K562 (cell line): ENCODE results near the gene CFP. TPM values are rescaled to one million over a fixed set of nuclear protein-coding genes. Genes with fewer than 3 reads are reported as not detected.

Source experiments
- ATAC-seq: fragments of 200-7000 bp; cut with Tn5 transposase; 3 replicates; pipeline ENCODE4 v1.9.1; 2020; ENCODE audit warnings: moderate library complexity
- BruUV-seq: library from RNA; stranded (reverse); fragments of 400-500 nt; replicated peaks from 2 replicates; lab custom pipeline; 2021; lab: Mats Ljungman, UMichigan
- CTCF ChIA-PET: fragments of 300-600 bp; formaldehyde crosslinking; extraction: SDS; loops from one replicate; lab custom pipeline; 2021; ENCODE audit warnings: low intra/inter-chr PET ratio; lab: Yijun Ruan, JAX
- POLR2A ChIA-PET: fragments of 300-600, 350-650 bp; sonication (Branson Sonifier 250); formaldehyde crosslinking; extraction: SDS; loops from one replicate; lab custom pipeline; 2021; ENCODE audit warnings: antibody characterized with exemption, inconsistent platforms; lab: Yijun Ruan, JAX
- DNase-seq, 4 experiments: peaks; one replicate each; pipeline versions ENCODE4 v3.0.0 to v3.0.0-alpha.2; 2011 to 2018; ENCODE audit warnings: low spot score in 3 of 4, mixed read lengths in 3 of 4; ENCODE audit errors: extremely low read depth in 1 of 4
- FAIRE-seq: peaks from 2 replicates; lab custom pipeline; 2011; peaks lifted over from hg19 to GRCh38; lab: Jason Lieb, UNC
- H2AFZ ChIP-seq: 2 replicates; pipeline ENCODE4 v1.6.0; 2011; ENCODE audit warnings: low read depth, low read length, control low read depth, inconsistent platforms
- H3K27ac ChIP-seq: fragments of 200-600 bp; 3 replicates; pipeline ENCODE4 v1.8.0; 2011; ENCODE audit warnings: low read depth, mild to moderate bottlenecking, control low read depth, inconsistent platforms, low read length, moderate library complexity, mixed read lengths; ENCODE audit errors: extremely low read depth
- H3K27me3 ChIP-seq, 2 experiments: fragments of 300-600 bp in 1 of 2; 2 replicates in 1 of 2; 3 replicates in 1 of 2; pipeline versions ENCODE4 v1.6.0 to v1.8.0; 2011; ENCODE audit warnings: inconsistent platforms in 2 of 2, low read length in 2 of 2, mild to moderate bottlenecking in 1 of 2, mixed read lengths in 1 of 2, moderate library complexity in 1 of 2; ENCODE audit not compliant: control insufficient read depth in 2 of 2, insufficient read depth in 2 of 2
- H3K36me3 ChIP-seq: fragments of 300-600 bp; 3 replicates; pipeline ENCODE4 v1.8.0; 2011; ENCODE audit warnings: mild to moderate bottlenecking, low read length, inconsistent platforms; ENCODE audit not compliant: control insufficient read depth, insufficient read depth
- H3K4me1 ChIP-seq, 2 experiments: fragments of 200-600 bp in 1 of 2; replicated peaks in 1 of 2; 2 replicates in 1 of 2; 3 replicates in 1 of 2; pipeline versions ENCODE4 v1.5.1 to v1.8.0; 2011; ENCODE audit warnings: inconsistent platforms in 2 of 2, low read length in 2 of 2, mild to moderate bottlenecking in 1 of 2, mixed read lengths in 1 of 2, moderate library complexity in 1 of 2; ENCODE audit not compliant: control insufficient read depth in 2 of 2, insufficient read depth in 2 of 2
- H3K4me2 ChIP-seq: 2 replicates; pipeline ENCODE4 v1.6.1; 2011; ENCODE audit warnings: low read length, control low read depth, inconsistent platforms, mixed read lengths; ENCODE audit not compliant: insufficient read depth
- H3K4me3 ChIP-seq: fragments of 200-600 bp; sonication (generic), shearing (Covaris generic); 2 replicates; pipeline ENCODE4 v1.5.1; 2016; ENCODE audit warnings: control low read depth, inconsistent platforms
- H3K79me2 ChIP-seq: fragments of 200-600 bp; 3 replicates; pipeline ENCODE4 v1.8.0; 2011; ENCODE audit warnings: low read length, inconsistent platforms; ENCODE audit not compliant: control insufficient read depth, insufficient read depth
- H3K9ac ChIP-seq, 2 experiments: 2 replicates each; pipeline versions ENCODE4 v1.6.0 to v1.6.1; 2011; ENCODE audit warnings: low read depth in 2 of 2, low read length in 2 of 2, control low read depth in 1 of 2, inconsistent platforms in 1 of 2, mild to moderate bottlenecking in 1 of 2, mixed read lengths in 1 of 2; ENCODE audit not compliant: insufficient read depth in 1 of 2
- H3K9me1 ChIP-seq: one replicate; pipeline ENCODE4 v1.6.0; 2011; ENCODE audit warnings: inconsistent platforms, mild to moderate bottlenecking, low read length, moderate library complexity; ENCODE audit not compliant: control insufficient read depth, insufficient read depth
- H3K9me3 ChIP-seq: replicated peaks from 2 replicates; pipeline ENCODE4 v1.5.1; 2011; ENCODE audit warnings: low read depth, low read length, inconsistent platforms; ENCODE audit not compliant: control insufficient read depth, insufficient read depth
- H4K20me1 ChIP-seq: replicated peaks from 2 replicates; pipeline ENCODE4 v1.6.1; 2011; ENCODE audit warnings: low read length, inconsistent platforms, mixed read lengths; ENCODE audit not compliant: control insufficient read depth, insufficient read depth
- CREB3 ChIP-seq: fragments of 450-650 bp; conservative IDR thresholded peaks from 2 replicates; pipeline ENCODE4 v1.6.1; 2016; ENCODE audit warnings: missing genetic modification characterization, low read depth, mild to moderate bottlenecking, missing compliant biosample characterization, moderate library complexity
- FOXO4 ChIP-seq: fragments of 450-650 bp; formaldehyde crosslinking; IDR thresholded peaks from 2 replicates; pipeline ENCODE4 v1.4.0; 2020; ENCODE audit warnings: mild to moderate bottlenecking, moderate library complexity
- GATA2 ChIP-seq: sonication (generic); formaldehyde crosslinking; IDR thresholded peaks from 2 replicates; pipeline ENCODE4 v1.4.0; 2020; ENCODE audit warnings: mild to moderate bottlenecking, missing genetic modification reagents
- NBN ChIP-seq: fragments of 450-650 bp; IDR thresholded peaks from 2 replicates; pipeline ENCODE4 v1.6.1; 2016; ENCODE audit warnings: low read depth, mild to moderate bottlenecking
- PHB2 ChIP-seq: fragments of 450-650 bp; IDR thresholded peaks from 2 replicates; pipeline ENCODE4 v1.6.1; 2017; ENCODE audit warnings: low read depth
- POU5F1 ChIP-seq: fragments of 150-350 bp; IDR thresholded peaks from 2 replicates; pipeline ENCODE4 v1.6.1; 2014; ENCODE audit warnings: borderline replicate concordance, low read length, low read depth, mild to moderate bottlenecking; ENCODE audit not compliant: partially characterized antibody
- RFX5 ChIP-seq: IDR thresholded peaks from 2 replicates; pipeline ENCODE4 v1.6.1; 2011; ENCODE audit warnings: low read depth, mild to moderate bottlenecking, improper control_type of control experiment, low read length
- ZBTB2 ChIP-seq: fragments of 450-650 bp; IDR thresholded peaks from 2 replicates; pipeline ENCODE4 v1.6.1; 2016; ENCODE audit warnings: antibody characterized with exemption
- ZNF518B ChIP-seq: fragments of 250-450 bp; sonication (Bioruptor Pico); IDR thresholded peaks from 2 replicates; pipeline ENCODE4 v1.5.0; 2021; ENCODE audit warnings: mild to moderate bottlenecking, moderate library complexity
- ZNF592 ChIP-seq: fragments of 450-650 bp; IDR thresholded peaks from 2 replicates; pipeline ENCODE4 v1.6.1; 2017; ENCODE audit warnings: antibody characterized with exemption, mild to moderate bottlenecking
- ZNF699 ChIP-seq: fragments of 250-450 bp; sonication (Bioruptor Pico); IDR thresholded peaks from 2 replicates; pipeline ENCODE4 v1.8.0; 2021; ENCODE audit warnings: mild to moderate bottlenecking, moderate library complexity; ENCODE audit not compliant: insufficient replicate concordance
- WGBS: fragments of 100-300 bp; shearing (Covaris generic); methylation state at CpG from one replicate; pipeline ENCODE4 v1.1.6; 2016; ENCODE audit warnings: low coverage, mixed read lengths; ENCODE audit not compliant: insufficient coverage; ENCODE audit errors: missing lambda C conversion rate; 5-methylcytosine and 5-hydroxymethylcytosine counted together
- in situ Hi-C: fragments of 300-500 bp; cut with MboI; formaldehyde crosslinking; loops from 4 replicates; pipeline ENCODE4 v1.15.0; 2018; ENCODE audit warnings: inconsistent platforms, mixed read lengths
- intact Hi-C: fragments of 100-400 bp; cut with micrococcal nuclease; formaldehyde crosslinking; loops from 2 replicates; pipeline ENCODE4 v1.14.2; 2022
- polyA plus RNA-seq, 8 experiments: library from polyadenylated mRNA; depleted of rRNA in 4 of 8; stranded (reverse) in 5 of 8; unstranded in 3 of 8; fragments of >200 nt; fragmentation: Nextera tagmentation in 2 of 8; fragmentation: Illumina TruSeq in 1 of 8; extraction: Ambion mirVana in 2 of 8; extraction: Trizol in 1 of 8; gene quantifications; 2 replicates each; pipeline versions ENCODE4 v1.2.1 to v1.2.3, GENCODE V29; 2011 to 2014; ENCODE audit warnings: inconsistent platforms in 1 of 8, missing spikeins in 1 of 8
- total RNA-seq, 7 experiments: library from RNA; depleted of rRNA in 6 of 7; stranded (reverse); fragments of >200 nt in 6 of 7; fragmentation: Illumina TruSeq in 2 of 7; extraction: Trizol in 2 of 7; gene quantifications; 2 replicates each; pipeline versions ENCODE4 v1.2.1 to v1.2.3, GENCODE V29; 2011 to 2021; ENCODE audit warnings: low replicate concordance in 1 of 7

Gene CFP
- total and polyA plus RNA-seq, 9 of the 15 experiments (the other 6 are each of a cell fraction or from before 2014, with no cell fraction given): 0.18 to 2.0 (median 0.55) TPM

GRCh38 chrX:47590984-47591383, 38.7 kb downstream of the CFP start:
- Histone ChIP-seq H3K4me1 (no peaks in the 10 kb centered on the region), H3K4me2 (no peak overlapping the region), H3K27me3 (no peaks in the 10 kb centered on the region), H2AFZ (no peak overlapping the region), H3K9me1 (no peaks in the 10 kb centered on the region), H3K27ac (no peak overlapping the region), H3K9me3 (no peaks in the 10 kb centered on the region), H3K9ac (no peak overlapping the region), H4K20me1 (no peaks in the 10 kb centered on the region), H3K4me3 (no peak overlapping the region), H3K36me3 (peaks cover 11% of the 10 kb centered on the region; the same call in 1 of the 3 replicates), H3K79me2 (no peaks in the 10 kb centered on the region)
- POLR2A ChIA-PET: no interaction called here
- 21% methylated on average over 2 of the region's 5 CpGs for whole genome bisulfite sequencing
- no TSS peak for BruUV-seq
- ATAC-seq (no peak), DNase-seq (no peak), FAIRE-seq (no peak)
- intact Hi-C loops: no loop called here
- CTCF ChIA-PET: no interaction called here
- in situ Hi-C loops: no loop called here
- TF ChIP-seq GATA2 (CRISPR knock-in tag) (no peak), RFX5 (no peak), CREB3 (tag) (no peak), ZBTB2 (no peak), NBN (no peak), POU5F1 (no peak), FOXO4 (CRISPR knock-in tag) (no peak), PHB2 (no peak), ZNF592 (no peak), ZNF518B (no peak), ZNF699 (CRISPR knock-in tag) (no peak)
